HepG2 (cell line): Measurements from ENCODE around the gene ABL2. TPM values are rescaled to one million over a fixed set of nuclear protein-coding genes. Genes with fewer than 3 reads are reported as not detected.

Experiments used
- CHD2 ChIP-seq: IDR thresholded peaks from 2 replicates; pipeline ENCODE4 v1.6.1; 2011; ENCODE audit warnings: low read depth, low read length, improper control_type of control experiment
- DNMT1 ChIP-seq: sonication (generic); formaldehyde crosslinking; IDR thresholded peaks from 2 replicates; pipeline ENCODE4 v1.5.1; 2020; ENCODE audit warnings: mild to moderate bottlenecking, missing genetic modification reagents
- FOXK2 ChIP-seq: fragments of 450-650 bp; IDR thresholded peaks from 2 replicates; pipeline ENCODE4 v1.6.1; 2016
- SMAD3 ChIP-seq: sonication (generic); formaldehyde crosslinking; IDR thresholded peaks from 2 replicates; pipeline ENCODE4 v1.4.0; 2020; ENCODE audit warnings: missing genetic modification reagents
- ZBTB8A ChIP-seq: sonication (generic); formaldehyde crosslinking; IDR thresholded peaks from 2 replicates; pipeline ENCODE4 v1.4.0; 2020; ENCODE audit warnings: mild to moderate bottlenecking, low read depth, missing genetic modification reagents, borderline replicate concordance
- ZC3H13 ChIP-seq: sonication (generic); formaldehyde crosslinking; IDR thresholded peaks from 2 replicates; pipeline ENCODE4 v1.8.1; 2023; ENCODE audit warnings: mild to moderate bottlenecking, missing genetic modification reagents, moderate library complexity
- ZNF225 ChIP-seq: sonication (generic); formaldehyde crosslinking; IDR thresholded peaks from 2 replicates; pipeline ENCODE4 v1.4.0; 2020; ENCODE audit warnings: mild to moderate bottlenecking, missing genetic modification reagents
- ZNF44 ChIP-seq: sonication (generic); formaldehyde crosslinking; IDR thresholded peaks from 2 replicates; pipeline ENCODE4 v1.5.1; 2020; ENCODE audit warnings: mild to moderate bottlenecking, missing genetic modification reagents
- ZNF441 ChIP-seq: sonication (generic); formaldehyde crosslinking; IDR thresholded peaks from 2 replicates; pipeline ENCODE4 v1.7.0; 2021; ENCODE audit warnings: missing genetic modification reagents, borderline replicate concordance
- ZNF558 ChIP-seq: sonication (generic); formaldehyde crosslinking; IDR thresholded peaks from 2 replicates; pipeline ENCODE4 v1.9.0; 2022; ENCODE audit warnings: mild to moderate bottlenecking, missing genetic modification reagents, borderline replicate concordance
- ZNF652 ChIP-seq: IDR thresholded peaks from 2 replicates; pipeline ENCODE4 v1.6.1; 2016; ENCODE audit warnings: low read depth, borderline replicate concordance
- ZNF776 ChIP-seq: sonication (generic); formaldehyde crosslinking; IDR thresholded peaks from 2 replicates; pipeline ENCODE4 v1.4.0; 2020; ENCODE audit warnings: mild to moderate bottlenecking, missing genetic modification reagents
- ZNF816 ChIP-seq: sonication (generic); formaldehyde crosslinking; IDR thresholded peaks from 2 replicates; pipeline ENCODE4 v1.8.0; 2022; ENCODE audit warnings: missing genetic modification reagents, mild to moderate bottlenecking, borderline replicate concordance
- polyA plus RNA-seq, 8 experiments: library from polyadenylated mRNA; depleted of rRNA in 3 of 8; stranded (reverse) in 7 of 8; unstranded in 1 of 8; fragments of >200 nt; fragmentation: Illumina TruSeq in 4 of 8; extraction: Trizol in 4 of 8; gene quantifications; 2 replicates each; pipeline versions ENCODE4 v1.2.1 to v1.2.3, GENCODE V29; 2011 to 2016; ENCODE audit warnings: low read depth in 4 of 8, missing spikeins in 1 of 8, mixed read lengths in 1 of 8; ENCODE audit not compliant: insufficient read depth in 1 of 8
- total RNA-seq, 5 experiments: library from RNA; depleted of rRNA; stranded (reverse); fragments of >200 nt; fragmentation: Illumina TruSeq; extraction: Trizol; gene quantifications; 2 replicates each; pipeline ENCODE4 v1.2.3, GENCODE V29; 2016; ENCODE audit warnings: low read depth in 1 of 5
- TF ChIP-seq, protein P1 (sequence below): sonication (generic); formaldehyde crosslinking; IDR thresholded peaks from 2 replicates; pipeline ENCODE4 v1.8.0; 2022; ENCODE audit warnings: missing genetic modification reagents, mild to moderate bottlenecking, inconsistent platforms, borderline replicate concordance
- TF ChIP-seq, protein P2 (sequence below): fragments of 450-650 bp; IDR thresholded peaks from 2 replicates; pipeline ENCODE4 v1.6.1; 2016
- TF ChIP-seq, protein P3 (sequence below): sonication (generic); formaldehyde crosslinking; IDR thresholded peaks from 2 replicates; pipeline ENCODE4 v1.9.0; 2021; ENCODE audit warnings: missing genetic modification reagents, mild to moderate bottlenecking, borderline replicate concordance
- TF ChIP-seq, protein P4 (sequence below): sonication (generic); formaldehyde crosslinking; IDR thresholded peaks from 2 replicates; pipeline ENCODE4 v1.8.0; 2022; ENCODE audit warnings: mild to moderate bottlenecking, missing genetic modification reagents
- TF ChIP-seq, protein P5 (sequence below): sonication (generic); formaldehyde crosslinking; IDR thresholded peaks from 2 replicates; pipeline ENCODE4 v1.4.0; 2020; ENCODE audit warnings: low read depth, mild to moderate bottlenecking, missing genetic modification reagents
- TF ChIP-seq, protein P6 (sequence below): sonication (generic); formaldehyde crosslinking; IDR thresholded peaks from 2 replicates; pipeline ENCODE4 v1.4.0; 2020; ENCODE audit warnings: missing genetic modification reagents
- TF ChIP-seq, protein P7 (sequence below): sonication (generic); formaldehyde crosslinking; IDR thresholded peaks from 2 replicates; pipeline ENCODE4 v1.4.0; 2020; ENCODE audit warnings: missing genetic modification reagents

The ABL2 gene
- total and polyA plus RNA-seq, 2 of the 13 experiments (the other 11 are each of a cell fraction or from before 2014, with no cell fraction given) = 5.8 to 6.0 TPM

DNA sequence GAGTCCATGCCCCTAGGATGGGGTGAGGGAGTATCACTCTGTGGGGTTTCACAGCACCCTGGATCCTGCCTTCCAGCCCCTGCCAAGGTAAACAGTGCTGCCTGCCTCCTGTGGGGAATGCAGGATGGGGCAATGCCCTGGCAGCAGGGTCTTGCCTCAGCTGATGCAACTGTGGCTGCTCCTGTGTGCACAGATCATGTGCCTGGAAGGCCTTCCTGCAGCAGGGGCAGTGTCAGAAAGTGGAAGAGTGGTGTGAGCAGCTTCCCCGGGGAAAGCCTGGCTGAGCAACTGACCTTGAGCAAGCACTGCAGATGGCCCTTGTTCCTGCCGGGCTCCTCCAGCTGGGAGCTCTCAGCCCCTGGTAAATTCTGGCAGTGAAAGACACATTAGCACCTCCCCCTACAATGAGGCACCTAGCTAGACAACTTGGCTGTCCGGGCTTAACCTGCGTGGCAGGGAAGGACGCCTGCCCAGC, 137.7 kb downstream of the ABL2 start (continued):
- no peak for TF ChIP-seq ZC3H13 (CRISPR knock-in tag)
- TF ChIP-seq, protein P1, sequence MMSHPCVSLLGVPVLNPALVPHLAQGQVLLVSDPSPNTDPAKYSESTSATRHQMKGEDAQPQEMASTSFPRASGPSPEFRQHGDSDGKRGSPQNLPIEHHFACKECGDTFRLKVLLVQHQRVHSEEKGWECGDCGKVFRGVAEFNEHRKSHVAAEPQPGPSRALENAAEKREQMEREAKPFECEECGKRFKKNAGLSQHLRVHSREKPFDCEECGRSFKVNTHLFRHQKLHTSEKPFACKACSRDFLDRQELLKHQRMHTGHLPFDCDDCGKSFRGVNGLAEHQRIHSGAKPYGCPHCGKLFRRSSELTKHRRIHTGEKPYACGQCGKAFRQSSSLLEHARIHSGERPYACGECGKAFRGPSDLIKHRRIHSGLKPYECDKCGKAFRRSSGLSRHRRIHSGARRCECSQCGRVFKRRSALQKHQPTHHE (CRISPR knock-in tag) = no peak
- TF ChIP-seq, protein P2, sequence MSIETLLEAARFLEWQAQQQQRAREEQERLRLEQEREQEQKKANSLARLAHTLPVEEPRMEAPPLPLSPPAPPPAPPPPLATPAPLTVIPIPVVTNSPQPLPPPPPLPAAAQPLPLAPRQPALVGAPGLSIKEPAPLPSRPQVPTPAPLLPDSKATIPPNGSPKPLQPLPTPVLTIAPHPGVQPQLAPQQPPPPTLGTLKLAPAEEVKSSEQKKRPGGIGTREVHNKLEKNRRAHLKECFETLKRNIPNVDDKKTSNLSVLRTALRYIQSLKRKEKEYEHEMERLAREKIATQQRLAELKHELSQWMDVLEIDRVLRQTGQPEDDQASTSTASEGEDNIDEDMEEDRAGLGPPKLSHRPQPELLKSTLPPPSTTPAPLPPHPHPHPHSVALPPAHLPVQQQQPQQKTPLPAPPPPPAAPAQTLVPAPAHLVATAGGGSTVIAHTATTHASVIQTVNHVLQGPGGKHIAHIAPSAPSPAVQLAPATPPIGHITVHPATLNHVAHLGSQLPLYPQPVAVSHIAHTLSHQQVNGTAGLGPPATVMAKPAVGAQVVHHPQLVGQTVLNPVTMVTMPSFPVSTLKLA = no peak; the same call in 1 of the 2 replicates
- TF ChIP-seq, protein P3, sequence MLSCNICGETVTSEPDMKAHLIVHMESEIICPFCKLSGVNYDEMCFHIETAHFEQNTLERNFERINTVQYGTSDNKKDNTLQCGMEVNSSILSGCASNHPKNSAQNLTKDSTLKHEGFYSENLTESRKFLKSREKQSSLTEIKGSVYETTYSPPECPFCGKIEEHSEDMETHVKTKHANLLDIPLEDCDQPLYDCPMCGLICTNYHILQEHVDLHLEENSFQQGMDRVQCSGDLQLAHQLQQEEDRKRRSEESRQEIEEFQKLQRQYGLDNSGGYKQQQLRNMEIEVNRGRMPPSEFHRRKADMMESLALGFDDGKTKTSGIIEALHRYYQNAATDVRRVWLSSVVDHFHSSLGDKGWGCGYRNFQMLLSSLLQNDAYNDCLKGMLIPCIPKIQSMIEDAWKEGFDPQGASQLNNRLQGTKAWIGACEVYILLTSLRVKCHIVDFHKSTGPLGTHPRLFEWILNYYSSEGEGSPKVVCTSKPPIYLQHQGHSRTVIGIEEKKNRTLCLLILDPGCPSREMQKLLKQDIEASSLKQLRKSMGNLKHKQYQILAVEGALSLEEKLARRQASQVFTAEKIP (CRISPR knock-in tag) = no peak
- no peak for TF ChIP-seq ZNF652 (CRISPR knock-in tag)
- no peak for TF ChIP-seq ZBTB8A (CRISPR knock-in tag)
- TF ChIP-seq ZNF441 = no peak
- TF ChIP-seq ZNF558 (CRISPR knock-in tag) = no peak
- TF ChIP-seq, protein P4, sequence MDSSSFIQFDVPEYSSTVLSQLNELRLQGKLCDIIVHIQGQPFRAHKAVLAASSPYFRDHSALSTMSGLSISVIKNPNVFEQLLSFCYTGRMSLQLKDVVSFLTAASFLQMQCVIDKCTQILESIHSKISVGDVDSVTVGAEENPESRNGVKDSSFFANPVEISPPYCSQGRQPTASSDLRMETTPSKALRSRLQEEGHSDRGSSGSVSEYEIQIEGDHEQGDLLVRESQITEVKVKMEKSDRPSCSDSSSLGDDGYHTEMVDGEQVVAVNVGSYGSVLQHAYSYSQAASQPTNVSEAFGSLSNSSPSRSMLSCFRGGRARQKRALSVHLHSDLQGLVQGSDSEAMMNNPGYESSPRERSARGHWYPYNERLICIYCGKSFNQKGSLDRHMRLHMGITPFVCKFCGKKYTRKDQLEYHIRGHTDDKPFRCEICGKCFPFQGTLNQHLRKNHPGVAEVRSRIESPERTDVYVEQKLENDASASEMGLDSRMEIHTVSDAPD (CRISPR knock-in tag) = no peak
- no peak for TF ChIP-seq ZNF44 (CRISPR knock-in tag)
- no peak for TF ChIP-seq ZNF776 (CRISPR knock-in tag)
- peak; percentile 70; the same call in 1 of the 2 replicates for TF ChIP-seq ZNF225 (CRISPR knock-in tag)
- TF ChIP-seq, protein P5, sequence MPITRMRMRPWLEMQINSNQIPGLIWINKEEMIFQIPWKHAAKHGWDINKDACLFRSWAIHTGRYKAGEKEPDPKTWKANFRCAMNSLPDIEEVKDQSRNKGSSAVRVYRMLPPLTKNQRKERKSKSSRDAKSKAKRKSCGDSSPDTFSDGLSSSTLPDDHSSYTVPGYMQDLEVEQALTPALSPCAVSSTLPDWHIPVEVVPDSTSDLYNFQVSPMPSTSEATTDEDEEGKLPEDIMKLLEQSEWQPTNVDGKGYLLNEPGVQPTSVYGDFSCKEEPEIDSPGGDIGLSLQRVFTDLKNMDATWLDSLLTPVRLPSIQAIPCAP (CRISPR knock-in tag) = no peak
- TF ChIP-seq, protein P6, sequence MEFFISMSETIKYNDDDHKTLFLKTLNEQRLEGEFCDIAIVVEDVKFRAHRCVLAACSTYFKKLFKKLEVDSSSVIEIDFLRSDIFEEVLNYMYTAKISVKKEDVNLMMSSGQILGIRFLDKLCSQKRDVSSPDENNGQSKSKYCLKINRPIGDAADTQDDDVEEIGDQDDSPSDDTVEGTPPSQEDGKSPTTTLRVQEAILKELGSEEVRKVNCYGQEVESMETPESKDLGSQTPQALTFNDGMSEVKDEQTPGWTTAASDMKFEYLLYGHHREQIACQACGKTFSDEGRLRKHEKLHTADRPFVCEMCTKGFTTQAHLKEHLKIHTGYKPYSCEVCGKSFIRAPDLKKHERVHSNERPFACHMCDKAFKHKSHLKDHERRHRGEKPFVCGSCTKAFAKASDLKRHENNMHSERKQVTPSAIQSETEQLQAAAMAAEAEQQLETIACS (CRISPR knock-in tag) = no peak
- TF ChIP-seq, protein P7, sequence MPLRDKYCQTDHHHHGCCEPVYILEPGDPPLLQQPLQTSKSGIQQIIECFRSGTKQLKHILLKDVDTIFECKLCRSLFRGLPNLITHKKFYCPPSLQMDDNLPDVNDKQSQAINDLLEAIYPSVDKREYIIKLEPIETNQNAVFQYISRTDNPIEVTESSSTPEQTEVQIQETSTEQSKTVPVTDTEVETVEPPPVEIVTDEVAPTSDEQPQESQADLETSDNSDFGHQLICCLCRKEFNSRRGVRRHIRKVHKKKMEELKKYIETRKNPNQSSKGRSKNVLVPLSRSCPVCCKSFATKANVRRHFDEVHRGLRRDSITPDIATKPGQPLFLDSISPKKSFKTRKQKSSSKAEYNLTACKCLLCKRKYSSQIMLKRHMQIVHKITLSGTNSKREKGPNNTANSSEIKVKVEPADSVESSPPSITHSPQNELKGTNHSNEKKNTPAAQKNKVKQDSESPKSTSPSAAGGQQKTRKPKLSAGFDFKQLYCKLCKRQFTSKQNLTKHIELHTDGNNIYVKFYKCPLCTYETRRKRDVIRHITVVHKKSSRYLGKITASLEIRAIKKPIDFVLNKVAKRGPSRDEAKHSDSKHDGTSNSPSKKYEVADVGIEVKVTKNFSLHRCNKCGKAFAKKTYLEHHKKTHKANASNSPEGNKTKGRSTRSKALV (CRISPR knock-in tag) = no peak
- TF ChIP-seq CHD2 = no peak
- TF ChIP-seq ZNF816 = no peak
- TF ChIP-seq FOXK2 = no peak
- TF ChIP-seq DNMT1 (CRISPR knock-in tag) = no peak
- peak; percentile 74; the same call in 1 of the 2 replicates for TF ChIP-seq SMAD3 (CRISPR knock-in tag)
